Left renal pelvis (tissue), 4 donors: Measurements from ENCODE around the gene ARHGAP26. TPM values are rescaled to one million over a fixed set of nuclear protein-coding genes. Genes with fewer than 3 reads are reported as not detected.

ENCODE experiments used
- DNase-seq, 4 donors: peaks; one replicate each; pipeline ENCODE4 v3.0.0-alpha.2; 2013; ENCODE audit warnings: low read depth in 4 of 4, low spot score in 3 of 4
- polyA plus RNA-seq, 4 donors: library from polyadenylated mRNA; unstranded; fragments of 120-200 nt; gene quantifications; one replicate each; pipeline ENCODE4 v1.2.1, GENCODE V29; 2013; ENCODE audit not compliant: insufficient read length in 4 of 4

ARHGAP26 gene
- 10 to 100 TPM in 3 of 4 donors, 1 to 10 TPM in 1; 9.9 to 12.9 (median 11.1) TPM for polyA plus RNA-seq

- peak; percentile 89 to 92 (median 90) for DNase-seq
Observed at GRCh38 chr5:142769793-142770649, at the start of gene ARHGAP26. Gene ARHGAP26 (plus strand): TSS chr5:142770377. CDS start chr5:142770762, 385 bp downstream.

GRCh38 chr5:142720641-142721271, 49.4 kb upstream of the ARHGAP26 start:
- DNase-seq = no peak

GRCh38 chr5:142722146-142722545, 48.0 kb upstream of the ARHGAP26 start:
- DNase-seq = no peak

DNA sequence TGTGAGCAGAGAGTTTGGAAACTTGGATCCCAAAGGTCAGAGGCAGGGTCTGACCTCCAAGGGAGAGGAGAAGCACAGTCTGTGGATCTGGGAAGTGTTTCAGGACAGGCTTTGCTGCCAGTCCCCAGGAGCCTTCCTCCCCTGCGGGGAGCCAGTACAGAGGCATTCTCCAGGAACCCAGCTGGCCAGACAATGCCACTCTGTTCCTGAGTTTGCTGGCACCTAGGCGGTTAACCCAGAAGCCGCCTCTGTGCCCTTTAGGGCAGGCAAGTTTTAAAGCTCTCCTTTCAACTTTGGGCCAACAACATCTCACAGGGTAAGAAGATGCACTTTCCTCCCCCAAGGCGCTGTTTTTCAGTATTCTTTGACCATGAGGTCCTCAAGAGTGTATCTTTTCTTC, 47.3 kb upstream of the ARHGAP26 start:
- DNase-seq = no peak

- DNase-seq = no peak
Observed at GRCh38 chr5:142724821-142725220, 45.4 kb upstream of the ARHGAP26 start.

- no peak for DNase-seq
Observed at GRCh38 chr5:142725231-142726187, 44.7 kb upstream of the ARHGAP26 start.

DNA sequence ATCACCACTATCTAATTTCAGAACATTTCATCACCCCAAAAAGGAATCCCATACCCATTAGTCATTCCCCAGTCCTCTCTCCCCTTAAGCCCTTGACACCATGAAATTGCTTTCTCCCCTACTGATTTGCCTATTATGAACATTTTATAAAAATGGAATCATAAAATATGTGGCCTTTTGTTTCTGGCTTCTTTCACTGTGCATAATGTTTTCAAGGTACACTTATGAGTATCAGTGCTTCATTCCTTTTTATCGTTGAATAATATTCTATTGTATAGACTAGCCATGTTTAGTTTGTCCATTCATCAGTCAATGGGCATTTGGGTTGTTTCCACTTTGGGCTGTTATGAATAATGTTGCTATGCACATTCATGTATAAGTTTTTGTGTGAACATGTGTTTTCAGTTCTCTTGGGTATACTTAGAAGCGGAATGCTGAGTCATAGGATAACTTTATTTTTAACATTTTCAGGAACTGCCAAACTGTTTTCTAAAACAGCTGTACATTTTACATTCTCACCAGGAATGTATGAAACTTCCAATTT, 43.9 kb upstream of the ARHGAP26 start:
- no peak for DNase-seq

- DNase-seq = no peak
Observed at GRCh38 chr5:142727735-142728047, 42.5 kb upstream of the ARHGAP26 start.

- no peak for DNase-seq
Observed at GRCh38 chr5:142735323-142736246, 34.6 kb upstream of the ARHGAP26 start.

GRCh38 chr5:142736247-142736632, 33.9 kb upstream of the ARHGAP26 start:
- no peak for DNase-seq

- DNase-seq = no peak
Observed at GRCh38 chr5:142737179-142737578, 33.0 kb upstream of the ARHGAP26 start.

DNA sequence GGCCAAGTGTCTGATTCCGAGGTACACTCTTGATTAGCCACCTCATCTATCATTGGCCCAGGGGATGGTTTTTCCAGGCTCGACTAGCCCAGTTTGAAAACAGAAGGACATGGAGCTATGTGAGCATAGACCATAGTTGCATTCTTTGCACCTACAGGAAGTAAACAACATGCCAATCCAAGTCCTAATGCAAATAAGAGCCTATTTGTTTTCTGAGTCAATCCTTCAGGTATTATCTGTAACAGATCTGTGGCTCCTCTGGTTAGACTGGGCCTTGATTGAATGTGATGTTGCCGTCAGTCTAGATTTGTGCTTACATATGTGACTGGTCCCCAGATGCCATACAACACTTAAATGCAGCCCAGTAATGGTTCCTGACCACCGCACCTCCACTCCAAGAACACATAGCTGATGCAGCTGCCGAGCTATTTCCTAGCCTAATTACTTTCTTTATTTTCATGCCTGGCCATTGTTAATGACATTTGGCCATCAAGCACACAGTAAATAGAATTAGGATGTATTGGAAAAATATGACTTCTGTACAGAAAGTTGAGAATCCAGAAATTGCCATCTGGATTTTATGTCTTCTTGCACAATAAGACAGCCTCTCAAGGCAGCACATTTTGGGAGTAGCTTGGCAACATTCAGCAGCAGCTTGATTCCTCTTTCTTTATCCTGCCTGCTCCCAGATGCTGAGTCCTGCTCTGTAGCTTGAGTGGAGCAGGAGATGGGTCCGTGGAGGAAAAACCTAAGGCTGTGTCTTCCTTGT, 29.5 kb upstream of the ARHGAP26 start:
- no peak for DNase-seq

DNA sequence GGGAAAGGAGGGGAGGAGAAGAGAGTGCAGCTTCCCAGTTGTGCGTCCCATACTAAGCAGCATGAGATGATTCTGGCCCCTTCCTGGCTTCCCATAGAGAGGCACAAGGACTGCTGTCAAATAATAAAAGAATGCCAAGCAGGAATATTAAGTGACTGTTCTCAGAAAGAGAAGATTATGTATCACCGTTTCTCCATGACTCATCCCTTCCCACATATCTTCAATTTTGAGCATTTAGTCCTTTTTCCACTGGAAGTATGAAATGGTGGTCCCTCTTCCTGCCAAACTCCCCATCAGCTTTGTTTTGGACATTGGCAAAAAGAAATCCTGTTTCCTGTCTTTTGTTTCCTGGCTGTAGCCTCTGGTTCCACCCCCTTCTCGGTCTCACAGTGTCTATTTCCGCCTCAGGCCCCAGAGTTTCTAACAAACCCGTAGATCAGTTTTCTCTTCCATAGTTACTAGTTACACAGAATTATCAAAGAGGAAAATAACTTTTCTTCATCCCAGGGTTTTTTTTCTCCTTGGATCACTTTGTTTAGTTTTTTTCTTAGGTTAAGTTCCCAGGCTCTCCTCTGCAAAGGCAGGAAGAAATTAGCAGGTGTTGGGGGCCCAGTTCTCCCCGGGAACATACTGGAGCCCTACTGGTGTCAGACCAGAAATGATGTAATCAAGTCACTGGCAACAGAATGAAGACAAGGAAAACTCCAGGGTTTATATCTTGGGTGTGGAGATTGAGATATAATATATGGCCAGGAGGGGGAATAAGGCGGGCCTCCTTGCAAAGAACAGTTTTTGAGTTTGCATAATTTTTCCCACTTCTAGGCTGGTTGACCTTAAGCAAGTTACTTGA, 26.4 kb upstream of the ARHGAP26 start:
- DNase-seq = no peak

- DNase-seq = no peak
Observed at GRCh38 chr5:142745268-142745667, 24.9 kb upstream of the ARHGAP26 start.

- DNase-seq = no peak
Observed at GRCh38 chr5:142746532-142747433, 23.4 kb upstream of the ARHGAP26 start.

GRCh38 chr5:142748132-142748531, 22.0 kb upstream of the ARHGAP26 start:
- no peak for DNase-seq
